ENCODE results near the gene PPM1H.
A peak's percentile ranks its signal among the peaks of the same experiment; 100 is the strongest.

GRCh38 chr12:62799126-62799736, 135.7 kb downstream of the PPM1H start:
- no peak for TF ChIP-seq POLR2AphosphoS5 (IDR thresholded peaks at IDR 0.05)
- TF ChIP-seq EP300 (IDR thresholded peaks at IDR 0.05) = no peak
- peak in 2 of 3 experiments; percentile 88 to 92 for TF ChIP-seq CTCF (IDR thresholded peaks at IDR 0.05)
- TF ChIP-seq POLR2A (IDR thresholded peaks at IDR 0.05; ENCODE audit: low read depth) = no peak
